Endodermal cell (in vitro differentiated cells): ENCODE measurements around the gene MIF4GD. TPM values are rescaled to one million over a fixed set of nuclear protein-coding genes. Genes with fewer than 3 reads are reported as not detected.

ENCODE experiments used
- DNase-seq: peaks from one replicate; pipeline ENCODE4 v3.0.0-alpha.2; 2017
- H3K27ac ChIP-seq: 2 replicates; pipeline ENCODE4 v1.5.1; 2013; ENCODE audit warnings: mild to moderate bottlenecking, low read depth, low read length, moderate library complexity
- H3K27me3 ChIP-seq: 2 replicates; pipeline ENCODE4 v1.6.1; 2013; ENCODE audit warnings: mild to moderate bottlenecking, low read length, moderate library complexity; ENCODE audit not compliant: insufficient read depth, control insufficient read depth, poor library complexity, severe bottlenecking
- H3K36me3 ChIP-seq: 2 replicates; pipeline ENCODE4 v1.7.0; 2013; ENCODE audit warnings: mild to moderate bottlenecking, low read length, moderate library complexity; ENCODE audit not compliant: control insufficient read depth, insufficient read depth
- H3K4me1 ChIP-seq: one replicate; pipeline ENCODE4 v1.7.0; 2013; ENCODE audit warnings: low read length; ENCODE audit not compliant: control insufficient read depth, insufficient read depth
- H3K4me3 ChIP-seq: 2 replicates; pipeline ENCODE4 v1.5.1; 2013; ENCODE audit warnings: mild to moderate bottlenecking, low read length, moderate library complexity
- H3K9ac ChIP-seq: 2 replicates; pipeline ENCODE4 v1.6.1; 2013; ENCODE audit warnings: mild to moderate bottlenecking, low read length, moderate library complexity; ENCODE audit not compliant: poor library complexity, severe bottlenecking; ENCODE audit errors: extremely low read depth
- H3K9me3 ChIP-seq: 2 replicates; pipeline ENCODE4 v1.6.1; 2013; ENCODE audit warnings: mild to moderate bottlenecking, low read length, moderate library complexity; ENCODE audit not compliant: control insufficient read depth
- H3K27ac Mint-ChIP-seq: 2 replicates; pipeline ENCODE4 v1.8.0; 2020; ENCODE audit warnings: mixed read lengths
- H3K27me3 Mint-ChIP-seq: 2 replicates; pipeline ENCODE4 v1.8.0; 2021; ENCODE audit warnings: mild to moderate bottlenecking, mixed read lengths; ENCODE audit not compliant: insufficient read depth
- H3K36me3 Mint-ChIP-seq: 2 replicates; pipeline ENCODE4 v1.8.0; 2020; ENCODE audit warnings: low read depth, mixed read lengths
- H3K4me1 Mint-ChIP-seq: 2 replicates; pipeline ENCODE4 v1.8.0; 2020; ENCODE audit warnings: mixed read lengths
- H3K4me3 Mint-ChIP-seq: 2 replicates; pipeline ENCODE4 v1.8.0; 2020; ENCODE audit warnings: mild to moderate bottlenecking, moderate library complexity, mixed read lengths
- H3K9me3 Mint-ChIP-seq: 2 replicates; pipeline ENCODE4 v1.8.0; 2020; ENCODE audit warnings: mild to moderate bottlenecking, mixed read lengths
- WGBS, 2 experiments: methylation state at CpG; one replicate each; pipeline versions ENCODE4 v1.1.5 to v1.1.7; 2013; ENCODE audit warnings: missing lambda C conversion rate in 2 of 2, mixed read lengths in 1 of 2; ENCODE audit not compliant: insufficient coverage in 1 of 2, insufficient read length in 1 of 2; 5-methylcytosine and 5-hydroxymethylcytosine counted together
- total RNA-seq, 2 donors: library from RNA; stranded (reverse); fragmentation: NEBNext Ultra II Directional in 1 of 2; extraction: Animal tissue kit (Norgen Biotek cat#: 25700) in 1 of 2; gene quantifications; 2 replicates in 1 of 2; 3 replicates in 1 of 2; pipeline ENCODE4 v1.2.1, GENCODE V29; 2021
- TF ChIP-seq, protein P1 (sequence below): fragments of 200-600 bp; sonication (generic); conservative IDR thresholded peaks from 2 replicates; pipeline ENCODE4 v1.5.0; 2021; ENCODE audit warnings: antibody characterized with exemption, mild to moderate bottlenecking

Gene MIF4GD
- total RNA-seq, 2 donors from 2014 or later: 17.9 to 28.6 TPM

DNA sequence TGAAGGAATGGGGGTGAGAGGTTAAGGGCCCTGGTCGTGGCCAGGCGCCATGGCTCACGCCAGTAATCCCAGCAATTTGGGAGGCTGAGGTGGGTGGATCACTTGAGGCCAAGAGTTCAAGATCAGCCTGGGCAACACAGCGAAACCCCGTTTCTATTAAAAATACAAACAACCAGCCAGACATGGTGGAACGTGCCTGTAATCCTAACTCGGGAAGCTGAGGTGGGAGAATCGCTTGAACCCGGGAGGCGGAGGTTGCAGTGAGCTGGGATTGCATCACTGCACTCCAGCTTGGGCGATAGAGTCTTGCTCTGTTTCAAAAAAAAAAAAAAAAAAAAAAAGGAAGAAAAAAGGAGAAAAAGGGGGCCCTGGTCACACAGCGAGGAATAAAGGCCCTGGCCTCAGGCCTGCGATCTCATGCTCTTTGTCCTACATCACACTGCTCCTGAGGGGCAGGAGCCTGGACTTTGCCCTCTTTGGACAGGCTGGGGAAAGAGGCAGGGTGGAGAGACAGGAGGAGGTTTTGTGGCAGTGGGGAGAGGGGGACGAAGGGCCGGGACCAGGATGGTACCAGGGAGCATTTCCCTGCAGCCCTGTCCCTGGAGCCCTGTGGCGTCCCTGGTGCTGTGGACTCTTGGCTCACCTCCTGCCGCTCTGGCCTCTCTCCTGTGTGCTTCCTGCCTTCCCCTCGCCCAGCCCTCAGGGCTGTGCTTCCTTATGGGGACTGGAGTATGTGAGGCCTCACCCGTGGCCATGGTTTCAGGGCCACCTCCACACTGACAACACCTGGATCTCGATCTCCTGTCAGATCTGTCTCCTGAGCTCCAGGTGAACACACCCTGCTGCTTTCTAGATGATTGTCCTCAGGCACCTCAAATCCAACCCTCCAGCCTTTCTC, 38.0 kb upstream of the MIF4GD start:
- H3K4me3 ChIP-seq: no peak overlapping the region
- Mint-ChIP-seq H3K27ac (peak overlapping the region; percentile 59), H3K9me3 (no peaks in the 10 kb centered on the region), H3K4me3 (no peak overlapping the region), H3K36me3 (no peaks in the 10 kb centered on the region), H3K27me3 (no peaks in the 10 kb centered on the region), H3K4me1 (peaks cover 17% of the 10 kb centered on the region)
- H3K27ac ChIP-seq: peak overlapping the region; percentile 32
- H3K4me1 ChIP-seq: peaks cover 4% of the 10 kb centered on the region
- H3K9ac ChIP-seq: peak overlapping the region; percentile 11
- no peaks in the 10 kb centered on the region for H3K9me3 ChIP-seq
- no peaks in the 10 kb centered on the region for H3K27me3 ChIP-seq
- H3K36me3 ChIP-seq: no peaks in the 10 kb centered on the region
- TF ChIP-seq, protein P1, sequence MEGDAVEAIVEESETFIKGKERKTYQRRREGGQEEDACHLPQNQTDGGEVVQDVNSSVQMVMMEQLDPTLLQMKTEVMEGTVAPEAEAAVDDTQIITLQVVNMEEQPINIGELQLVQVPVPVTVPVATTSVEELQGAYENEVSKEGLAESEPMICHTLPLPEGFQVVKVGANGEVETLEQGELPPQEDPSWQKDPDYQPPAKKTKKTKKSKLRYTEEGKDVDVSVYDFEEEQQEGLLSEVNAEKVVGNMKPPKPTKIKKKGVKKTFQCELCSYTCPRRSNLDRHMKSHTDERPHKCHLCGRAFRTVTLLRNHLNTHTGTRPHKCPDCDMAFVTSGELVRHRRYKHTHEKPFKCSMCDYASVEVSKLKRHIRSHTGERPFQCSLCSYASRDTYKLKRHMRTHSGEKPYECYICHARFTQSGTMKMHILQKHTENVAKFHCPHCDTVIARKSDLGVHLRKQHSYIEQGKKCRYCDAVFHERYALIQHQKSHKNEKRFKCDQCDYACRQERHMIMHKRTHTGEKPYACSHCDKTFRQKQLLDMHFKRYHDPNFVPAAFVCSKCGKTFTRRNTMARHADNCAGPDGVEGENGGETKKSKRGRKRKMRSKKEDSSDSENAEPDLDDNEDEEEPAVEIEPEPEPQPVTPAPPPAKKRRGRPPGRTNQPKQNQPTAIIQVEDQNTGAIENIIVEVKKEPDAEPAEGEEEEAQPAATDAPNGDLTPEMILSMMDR: no peak
- DNase-seq: no peak
- 89 to 95% methylated on average over 13 to 20 of the region's 20 CpGs for WGBS, 2 experiments

DNA sequence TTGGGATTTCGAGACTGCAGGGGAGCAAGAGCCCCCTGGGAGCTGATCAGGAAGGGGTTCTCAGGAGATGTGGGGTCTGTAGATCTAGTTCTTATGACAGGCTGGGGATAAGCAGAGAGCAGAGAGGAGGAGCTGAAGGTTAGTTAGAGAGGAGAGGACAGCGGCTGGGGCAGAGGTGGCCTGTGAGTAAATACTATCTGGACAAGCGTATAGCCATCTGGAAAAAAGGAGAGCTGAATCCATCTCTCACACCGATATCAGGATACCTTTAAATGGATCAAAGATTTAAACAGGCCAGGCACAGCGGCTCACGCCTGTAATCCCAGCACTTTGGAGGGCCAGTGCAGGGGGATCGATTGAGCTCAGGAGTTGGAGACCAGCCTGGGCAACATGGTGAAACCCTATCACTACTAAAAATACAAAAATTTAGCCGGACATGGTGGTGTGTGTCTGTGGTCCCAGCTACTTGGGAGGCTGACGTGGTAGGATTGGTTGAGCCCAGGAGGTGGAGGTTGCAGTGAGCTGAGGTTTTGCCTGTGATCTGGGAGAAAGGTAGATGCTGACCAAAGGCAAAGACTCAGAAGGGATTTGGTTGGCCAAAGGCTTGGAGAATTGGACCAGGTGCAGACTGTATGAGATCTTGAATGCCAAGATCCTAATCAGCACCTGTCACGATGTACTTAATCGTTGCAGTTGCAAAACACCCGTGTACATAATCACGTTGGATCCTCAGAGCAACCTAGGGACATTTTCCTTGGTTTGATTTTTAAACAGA, 37.1 kb upstream of the MIF4GD start:
- H3K27ac ChIP-seq: no peak overlapping the region
- H3K9ac ChIP-seq: no peak overlapping the region
- no peak overlapping the region for H3K4me3 ChIP-seq
- no peak overlapping the region for H3K4me3 Mint-ChIP-seq
- WGBS, 2 experiments: 88 to 94% methylated on average over 11 to 13 of the region's 13 CpGs
- H3K27me3 Mint-ChIP-seq: no peaks in the 10 kb centered on the region
- H3K36me3 Mint-ChIP-seq: no peaks in the 10 kb centered on the region
- H3K27ac Mint-ChIP-seq: no peak overlapping the region
- TF ChIP-seq, protein P1: no peak
- DNase-seq: no peak
- H3K36me3 ChIP-seq: no peaks in the 10 kb centered on the region
- H3K9me3 ChIP-seq: no peaks in the 10 kb centered on the region
- H3K27me3 ChIP-seq: no peaks in the 10 kb centered on the region
- peaks cover 4% of the 10 kb centered on the region for H3K4me1 ChIP-seq
- no peaks in the 10 kb centered on the region for H3K9me3 Mint-ChIP-seq
- peaks cover 17% of the 10 kb centered on the region for H3K4me1 Mint-ChIP-seq

GRCh38 chr17:75301502-75302206, 30.6 kb upstream of the MIF4GD start:
- Histone ChIP-seq H3K4me3 (no peak overlapping the region), H3K27me3 (no peaks in the 10 kb centered on the region), H3K36me3 (no peaks in the 10 kb centered on the region), H3K9ac (no peak overlapping the region), H3K4me1 (no peaks in the 10 kb centered on the region), H3K27ac (no peak overlapping the region), H3K9me3 (no peaks in the 10 kb centered on the region)
- Mint-ChIP-seq H3K36me3 (no peaks in the 10 kb centered on the region), H3K9me3 (no peaks in the 10 kb centered on the region), H3K27ac (no peak overlapping the region), H3K27me3 (no peaks in the 10 kb centered on the region), H3K4me3 (no peak overlapping the region), H3K4me1 (no peaks in the 10 kb centered on the region)
- TF ChIP-seq, protein P1: no peak
- DNase-seq: no peak
- 90 to 91% methylated on average over 16 to 17 of the region's 17 CpGs for WGBS, 2 experiments
